ENCODE results near the gene FCHSD2.
"Not testable (repeated sequence)": the region's sequence is repeated elsewhere in the genome, so short reads cannot be mapped to it uniquely, and the experiment has no call there.

Gene FCHSD2

DNA sequence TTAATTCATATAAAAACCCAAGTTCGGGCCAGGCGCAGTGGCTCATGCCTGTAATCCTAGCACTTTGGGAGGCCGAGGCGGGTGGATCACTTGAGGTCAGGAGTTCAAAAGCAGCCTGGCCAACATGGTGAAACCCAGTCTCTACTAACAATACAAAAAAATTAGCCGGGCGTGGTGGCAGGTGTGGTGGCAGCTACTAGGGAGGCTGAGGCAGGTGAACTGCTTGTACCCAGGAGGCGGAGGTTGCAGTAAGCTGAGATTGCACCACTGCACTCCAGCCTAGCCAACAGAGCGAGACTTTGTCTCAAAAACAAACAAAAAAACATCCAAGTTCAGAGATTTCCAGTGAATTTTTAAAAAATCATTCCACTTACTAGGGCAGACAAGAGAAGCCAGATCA lies 5.4 kb downstream of the FCHSD2 start:
- H3K4me3 Mint-ChIP-seq; H3K27ac Mint-ChIP-seq; H3K9me3 Mint-ChIP-seq; H3K27me3 Mint-ChIP-seq (ENCODE audit: low read depth); DNase-seq (ENCODE audit: low spot score): not testable (repeated sequence)
- H3K36me3 Mint-ChIP-seq (ENCODE audit: low read depth) = peaks cover 47% of the 10 kb centered on the region
- H3K4me1 Mint-ChIP-seq (ENCODE audit: low read depth) = peaks cover 29% of the 10 kb centered on the region

DNA sequence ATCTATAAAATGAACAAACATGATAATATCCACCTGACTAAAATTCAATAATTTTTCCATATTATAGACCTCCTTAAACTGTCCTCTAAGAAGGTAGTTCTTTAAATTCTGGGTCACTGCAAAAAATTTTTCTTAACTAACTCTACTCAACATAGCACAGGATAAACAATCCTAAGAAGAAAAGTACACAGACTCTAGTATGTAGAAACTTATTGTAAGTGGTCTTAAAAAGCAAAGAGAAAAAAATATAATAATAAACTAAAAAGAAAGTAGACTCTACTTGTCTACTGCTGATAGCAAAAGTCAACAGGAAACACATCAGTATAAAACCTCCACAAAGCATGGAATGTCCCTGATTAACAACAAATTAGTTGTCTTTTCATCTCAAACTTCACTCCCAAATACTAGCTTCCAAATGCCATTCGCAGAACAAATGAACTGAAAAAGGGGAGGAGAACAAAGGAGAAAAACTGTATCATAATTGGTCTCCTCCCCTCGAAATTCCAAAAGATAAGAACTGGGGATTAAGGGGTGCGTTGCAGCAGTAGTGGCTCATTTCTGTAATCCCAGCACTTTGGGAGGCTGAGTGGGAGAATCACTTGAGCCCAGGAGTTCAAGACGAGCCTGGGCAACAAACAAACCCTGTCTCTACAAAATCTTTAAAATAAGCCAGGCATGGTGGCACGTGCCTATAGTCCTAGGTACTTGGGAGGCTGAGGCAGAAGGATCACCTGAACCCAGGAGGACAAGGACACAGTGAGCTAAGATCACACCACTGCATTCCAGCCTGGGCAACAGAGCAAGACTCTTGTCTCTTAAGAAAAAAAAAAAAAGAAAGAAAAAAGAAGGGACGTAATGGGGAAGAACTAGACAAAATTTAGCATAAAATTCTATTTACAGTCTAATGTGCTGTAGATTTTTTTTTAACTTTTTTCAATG lies 6.5 kb downstream of the FCHSD2 start:
- peaks cover 46% of the 10 kb centered on the region for H3K36me3 Mint-ChIP-seq (ENCODE audit: low read depth)
- H3K27me3 Mint-ChIP-seq (ENCODE audit: low read depth) = no peaks in the 10 kb centered on the region
- no peak overlapping the region for H3K27ac Mint-ChIP-seq
- DNase-seq (ENCODE audit: low spot score) = no peak
- H3K4me3 Mint-ChIP-seq = no peak overlapping the region
- H3K4me1 Mint-ChIP-seq (ENCODE audit: low read depth) = peaks cover 26% of the 10 kb centered on the region
- no peaks in the 10 kb centered on the region for H3K9me3 Mint-ChIP-seq

DNA sequence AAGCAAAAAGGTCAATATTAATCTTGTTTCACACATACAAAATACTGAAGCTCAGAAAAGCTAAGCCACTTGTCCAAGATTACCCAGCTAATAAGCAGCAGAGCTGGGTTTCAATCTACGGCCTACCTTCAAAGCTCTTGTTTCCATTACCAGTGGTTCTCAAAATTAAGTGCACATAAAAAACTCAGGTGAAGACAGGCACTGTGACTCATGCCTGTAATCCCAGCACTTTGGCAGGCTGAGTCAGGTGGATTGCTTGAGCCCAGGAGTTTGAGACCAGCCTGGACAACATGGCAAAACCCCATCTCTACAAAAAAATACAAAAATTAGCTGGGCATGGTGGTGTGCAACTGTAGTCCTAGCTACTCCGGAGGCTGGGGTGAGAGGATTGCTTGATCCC lies 9.8 kb downstream of the FCHSD2 start:
- not testable (repeated sequence) for H3K4me3 Mint-ChIP-seq, H3K27ac Mint-ChIP-seq
- peaks cover 21% of the 10 kb centered on the region for H3K36me3 Mint-ChIP-seq (ENCODE audit: low read depth)

DNA sequence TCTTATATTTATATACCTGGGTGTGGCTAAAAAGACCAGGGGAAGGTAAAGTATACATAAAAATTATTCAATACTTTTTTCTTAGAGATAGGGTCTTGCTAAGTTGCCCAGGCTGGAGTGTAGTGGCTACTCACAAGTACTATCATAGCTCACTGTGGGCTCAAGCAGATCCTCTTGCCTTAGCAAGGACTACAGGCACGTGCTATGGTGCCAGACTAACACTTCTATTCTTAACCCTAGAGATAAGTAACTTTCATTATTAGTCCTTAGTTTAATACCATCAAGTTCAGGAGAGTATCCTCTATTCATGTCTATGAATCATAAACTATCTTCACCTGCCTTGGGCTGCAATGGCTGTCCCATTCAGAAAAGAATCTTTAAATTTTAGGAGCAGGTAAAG lies 11.9 kb downstream of the FCHSD2 start:
- no peak for DNase-seq (ENCODE audit: low spot score)
- H3K9me3 Mint-ChIP-seq = peaks cover under 1% of the 10 kb centered on the region
- no peaks in the 10 kb centered on the region for H3K27me3 Mint-ChIP-seq (ENCODE audit: low read depth)
- no peak overlapping the region for H3K4me3 Mint-ChIP-seq
- H3K36me3 Mint-ChIP-seq (ENCODE audit: low read depth) = peaks cover 15% of the 10 kb centered on the region
- no peak overlapping the region for H3K27ac Mint-ChIP-seq
- peaks cover under 1% of the 10 kb centered on the region for H3K4me1 Mint-ChIP-seq (ENCODE audit: low read depth)

More for the DNA sequence above, 9.8 kb downstream of the FCHSD2 start:
- DNase-seq (ENCODE audit: low spot score); H3K4me1 Mint-ChIP-seq (ENCODE audit: low read depth); H3K9me3 Mint-ChIP-seq; H3K27me3 Mint-ChIP-seq (ENCODE audit: low read depth): not testable (repeated sequence)

DNA sequence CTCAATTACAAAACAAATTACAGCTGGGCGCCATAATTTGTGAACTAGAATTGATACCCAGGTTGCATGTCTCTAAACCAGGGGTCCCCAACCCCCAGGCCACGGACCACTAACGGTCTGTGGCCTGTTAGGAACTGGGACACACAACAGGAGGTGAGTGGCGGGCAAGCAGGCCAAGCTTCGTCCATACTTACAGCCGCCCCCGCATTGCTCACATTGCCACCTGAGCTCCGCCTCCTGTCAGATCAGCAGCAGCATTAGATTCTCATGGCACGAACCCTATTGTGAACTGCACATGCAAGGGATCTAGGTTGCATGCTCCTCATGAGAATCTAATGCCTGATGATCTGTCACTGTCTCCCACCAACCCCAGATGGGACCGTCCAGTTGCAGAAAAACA lies 12.9 kb downstream of the FCHSD2 start:
- DNase-seq (ENCODE audit: low spot score) = no peak
- H3K4me3 Mint-ChIP-seq = no peak overlapping the region
- H3K9me3 Mint-ChIP-seq = peaks cover 7% of the 10 kb centered on the region
- H3K4me1 Mint-ChIP-seq (ENCODE audit: low read depth) = no peaks in the 10 kb centered on the region
- H3K27ac Mint-ChIP-seq = no peak overlapping the region
- H3K36me3 Mint-ChIP-seq (ENCODE audit: low read depth) = peaks cover 21% of the 10 kb centered on the region
- H3K27me3 Mint-ChIP-seq (ENCODE audit: low read depth) = no peaks in the 10 kb centered on the region

DNA sequence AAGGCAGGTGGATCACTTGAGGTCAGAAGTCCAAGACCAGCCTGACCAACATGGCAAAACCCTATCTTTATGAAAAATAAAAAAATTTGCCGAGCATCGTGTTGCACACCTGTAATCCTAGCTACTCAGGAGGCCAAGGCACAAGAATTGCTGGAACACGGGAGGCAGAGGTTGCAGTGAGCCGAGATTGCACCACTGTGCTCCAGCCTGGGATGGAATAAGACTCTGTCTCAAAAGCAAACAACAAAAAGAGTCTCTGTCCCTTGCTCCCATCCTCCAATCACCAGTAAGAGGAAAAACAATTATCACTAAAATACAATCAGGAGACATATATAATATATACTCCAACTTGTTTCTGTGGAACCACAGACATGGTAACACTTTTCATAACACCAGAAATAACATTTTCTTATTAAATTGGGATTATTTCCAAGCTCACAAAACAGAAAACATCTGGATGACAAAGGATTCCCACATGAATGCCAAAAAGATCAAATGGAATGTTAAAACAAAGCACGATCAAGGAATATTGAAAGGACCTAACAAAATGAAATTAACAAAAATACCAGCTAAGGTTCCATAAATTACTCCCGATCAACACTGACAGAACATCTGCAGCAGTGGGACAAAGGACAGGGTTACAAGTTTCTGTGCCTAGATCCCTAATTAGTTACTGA lies 15.2 kb downstream of the FCHSD2 start:
- Mint-ChIP-seq H3K27me3 (ENCODE audit: low read depth) (no peaks in the 10 kb centered on the region), H3K27ac (no peak overlapping the region), H3K4me3 (no peak overlapping the region), H3K36me3 (ENCODE audit: low read depth) (peaks cover 26% of the 10 kb centered on the region), H3K4me1 (ENCODE audit: low read depth) (peaks cover 1% of the 10 kb centered on the region), H3K9me3 (peaks cover 7% of the 10 kb centered on the region)
- DNase-seq (ENCODE audit: low spot score) = no peak

DNA sequence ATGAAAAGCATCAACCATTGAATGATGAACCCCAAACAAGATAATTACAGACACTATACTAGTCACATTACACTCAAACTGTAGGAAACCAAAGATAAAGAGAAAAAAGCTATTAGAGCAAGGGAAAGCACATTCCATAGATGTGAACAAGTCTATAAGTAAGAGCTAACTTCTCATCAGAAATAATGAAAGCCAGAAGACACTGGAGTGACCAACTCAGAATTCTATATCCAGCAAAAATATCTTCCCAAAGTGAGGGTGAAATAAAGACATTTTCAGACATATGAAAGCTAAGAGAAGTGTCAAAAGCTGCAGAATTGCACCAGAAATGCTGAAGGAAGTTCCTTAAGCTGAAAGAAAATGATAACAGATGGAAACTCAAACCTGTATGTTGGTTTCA lies 17.3 kb downstream of the FCHSD2 start:
- Mint-ChIP-seq H3K27me3 (ENCODE audit: low read depth) (no peaks in the 10 kb centered on the region), H3K9me3 (peaks cover 7% of the 10 kb centered on the region), H3K4me3 (no peak overlapping the region), H3K4me1 (ENCODE audit: low read depth) (peaks cover 1% of the 10 kb centered on the region), H3K27ac (no peak overlapping the region), H3K36me3 (ENCODE audit: low read depth) (peaks cover 31% of the 10 kb centered on the region)
- DNase-seq (ENCODE audit: low spot score) = no peak

DNA sequence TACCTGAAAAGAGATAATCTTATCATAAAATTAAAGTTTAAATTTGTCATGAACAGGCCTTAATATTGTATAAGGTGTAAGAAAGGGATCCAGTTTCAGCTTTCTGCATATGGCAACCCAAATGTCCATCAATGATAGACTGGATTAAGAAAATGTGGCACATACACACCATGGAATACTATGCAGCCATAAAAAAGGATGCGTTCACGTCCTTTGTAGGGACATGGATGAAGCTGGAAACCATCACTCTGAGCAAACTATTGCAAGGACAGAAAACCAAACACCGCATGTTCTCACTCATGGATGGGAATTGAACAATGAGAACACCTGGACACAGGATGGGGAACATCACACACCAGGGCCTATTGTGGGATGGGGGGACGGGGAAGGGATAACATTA lies 18.2 kb downstream of the FCHSD2 start:
- not testable (repeated sequence) for H3K27ac Mint-ChIP-seq; H3K4me1 Mint-ChIP-seq (ENCODE audit: low read depth); H3K9me3 Mint-ChIP-seq; H3K27me3 Mint-ChIP-seq (ENCODE audit: low read depth); DNase-seq (ENCODE audit: low spot score); H3K4me3 Mint-ChIP-seq
- peaks cover 34% of the 10 kb centered on the region for H3K36me3 Mint-ChIP-seq (ENCODE audit: low read depth)

DNA sequence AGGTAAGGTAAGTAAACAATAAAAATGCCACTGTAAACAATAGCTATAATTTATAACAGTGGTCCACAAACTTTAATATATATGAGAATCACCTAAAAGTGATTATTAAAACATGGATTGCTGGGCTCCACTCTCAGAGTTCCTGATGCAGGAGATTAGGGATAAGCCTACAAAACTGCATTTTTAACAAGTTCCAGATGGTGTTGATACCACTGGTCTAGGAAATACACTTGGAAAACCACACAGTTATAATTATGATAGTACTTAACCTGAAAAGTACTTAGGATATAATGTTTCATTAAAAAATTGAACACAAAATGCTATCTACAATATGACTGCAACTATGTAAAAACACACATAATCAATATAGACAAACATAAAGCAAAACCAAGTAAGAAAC lies 20.4 kb downstream of the FCHSD2 start:
- Mint-ChIP-seq H3K27me3 (ENCODE audit: low read depth) (no peaks in the 10 kb centered on the region), H3K36me3 (ENCODE audit: low read depth) (peaks cover 36% of the 10 kb centered on the region), H3K27ac (no peak overlapping the region), H3K9me3 (peaks cover 7% of the 10 kb centered on the region), H3K4me1 (ENCODE audit: low read depth) (peaks cover 1% of the 10 kb centered on the region), H3K4me3 (no peak overlapping the region)
- no peak for DNase-seq (ENCODE audit: low spot score)

DNA sequence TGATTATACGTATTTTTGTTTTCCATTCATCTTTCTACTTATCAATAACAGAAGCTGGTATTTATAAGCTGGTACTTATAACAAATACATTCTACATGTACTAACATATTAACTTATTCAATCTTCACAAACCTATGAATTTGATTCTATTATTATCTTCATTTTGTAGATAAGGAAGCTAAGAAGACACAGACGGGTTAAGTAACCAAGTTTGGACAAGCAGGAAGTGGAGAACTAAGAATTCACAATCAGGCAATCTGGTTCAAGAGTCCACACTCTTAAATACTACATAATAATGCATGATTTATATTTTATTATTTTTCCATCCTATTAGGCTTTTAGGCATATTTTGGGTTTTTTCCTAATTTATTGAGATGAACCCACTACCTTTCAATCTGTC lies 25.0 kb downstream of the FCHSD2 start:
- Mint-ChIP-seq H3K4me3 (no peak overlapping the region), H3K4me1 (ENCODE audit: low read depth) (no peaks in the 10 kb centered on the region), H3K36me3 (ENCODE audit: low read depth) (peaks cover 30% of the 10 kb centered on the region), H3K27me3 (ENCODE audit: low read depth) (no peaks in the 10 kb centered on the region), H3K9me3 (peaks cover 4% of the 10 kb centered on the region), H3K27ac (no peak overlapping the region)
- DNase-seq (ENCODE audit: low spot score) = no peak

DNA sequence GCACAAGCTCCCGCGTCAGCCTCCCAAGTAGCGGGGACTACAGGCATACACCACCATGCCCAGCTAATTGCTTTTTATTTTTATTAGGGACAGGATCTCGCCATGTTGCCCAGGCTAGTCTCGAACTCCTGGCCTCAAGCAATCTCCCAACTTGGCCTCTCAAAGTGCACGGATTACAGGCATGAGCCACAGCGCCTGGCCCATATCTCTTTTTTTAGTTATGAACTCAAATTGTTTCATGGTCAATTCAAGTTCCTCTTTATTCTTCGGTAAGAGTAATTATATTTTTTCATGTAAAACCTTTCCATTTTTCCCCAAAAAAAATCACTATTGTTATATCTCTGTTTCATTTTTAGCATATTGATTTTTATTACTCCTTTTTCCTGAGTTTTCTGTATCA lies 25.5 kb downstream of the FCHSD2 start:
- no peak for DNase-seq (ENCODE audit: low spot score)
- no peak overlapping the region for H3K4me3 Mint-ChIP-seq
- peaks cover 30% of the 10 kb centered on the region for H3K36me3 Mint-ChIP-seq (ENCODE audit: low read depth)

DNA sequence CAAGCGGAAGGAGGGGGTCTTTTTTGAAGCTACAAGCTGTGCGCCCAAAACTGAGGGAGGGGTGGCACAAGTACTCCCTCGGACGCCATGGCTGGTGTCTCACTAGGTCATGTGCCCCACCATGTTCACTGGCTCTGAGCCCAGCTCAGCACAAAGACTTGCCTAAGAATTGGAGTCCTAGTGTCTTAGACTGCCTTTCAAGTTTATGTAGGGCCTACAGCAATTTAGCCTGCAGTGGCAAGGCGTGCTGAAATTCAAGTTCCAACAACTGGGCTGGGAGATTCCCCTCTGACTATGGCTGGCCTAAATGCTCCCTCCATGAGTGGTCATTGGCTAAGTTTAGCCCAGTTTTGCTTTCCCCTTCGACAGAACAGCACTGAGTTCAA lies 27.3 kb downstream of the FCHSD2 start:
- DNase-seq (ENCODE audit: low spot score) = no peak
- Mint-ChIP-seq H3K4me3 (no peak overlapping the region), H3K27ac (no peak overlapping the region), H3K36me3 (ENCODE audit: low read depth) (peaks cover 39% of the 10 kb centered on the region), H3K9me3 (peaks cover 23% of the 10 kb centered on the region), H3K27me3 (ENCODE audit: low read depth) (no peaks in the 10 kb centered on the region), H3K4me1 (ENCODE audit: low read depth) (no peaks in the 10 kb centered on the region)

More for the DNA sequence above, 25.5 kb downstream of the FCHSD2 start:
- Mint-ChIP-seq H3K27ac (no peak overlapping the region), H3K27me3 (ENCODE audit: low read depth) (no peaks in the 10 kb centered on the region), H3K9me3 (peaks cover 6% of the 10 kb centered on the region), H3K4me1 (ENCODE audit: low read depth) (no peaks in the 10 kb centered on the region)

DNA sequence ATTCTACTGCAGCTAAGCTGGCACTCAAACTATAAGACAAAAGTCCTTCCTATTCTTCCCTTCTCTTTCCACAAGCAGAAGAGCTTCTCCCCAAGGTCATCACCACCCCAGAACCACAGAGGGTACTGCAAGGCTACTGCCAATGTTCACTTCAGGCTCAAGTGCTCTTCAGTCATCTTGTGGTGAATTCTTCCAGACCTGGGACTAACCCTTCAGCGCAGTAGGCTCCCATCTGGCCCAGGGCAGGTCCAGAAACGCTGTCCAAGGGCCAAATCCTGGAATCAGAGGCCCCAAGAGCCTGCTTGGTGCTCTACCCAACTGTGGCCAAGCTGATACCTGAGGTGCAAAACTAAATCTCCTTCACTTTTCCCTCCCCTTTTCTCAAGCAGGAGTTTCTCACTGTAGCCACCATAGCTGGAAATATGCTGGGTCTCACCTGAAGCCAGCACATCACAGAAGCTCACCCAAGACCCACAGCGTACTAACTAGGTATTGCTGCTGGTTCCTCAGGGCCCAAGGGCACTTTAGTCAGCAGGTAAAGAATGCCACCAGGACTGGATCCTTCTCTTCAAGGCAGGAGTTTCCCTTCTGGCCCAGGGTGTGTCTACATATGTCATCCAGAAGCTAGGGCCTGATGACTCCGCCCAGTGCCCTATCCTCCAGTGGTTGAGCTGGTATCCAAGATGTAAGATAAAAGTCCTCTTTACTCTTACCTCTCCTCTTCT lies 27.8 kb downstream of the FCHSD2 start:
- DNase-seq (ENCODE audit: low spot score) = no peak
- Mint-ChIP-seq H3K9me3 (peaks cover 28% of the 10 kb centered on the region), H3K27me3 (ENCODE audit: low read depth) (no peaks in the 10 kb centered on the region), H3K4me3 (no peak overlapping the region), H3K36me3 (ENCODE audit: low read depth) (peaks cover 38% of the 10 kb centered on the region), H3K4me1 (ENCODE audit: low read depth) (no peaks in the 10 kb centered on the region), H3K27ac (no peak overlapping the region)

DNA sequence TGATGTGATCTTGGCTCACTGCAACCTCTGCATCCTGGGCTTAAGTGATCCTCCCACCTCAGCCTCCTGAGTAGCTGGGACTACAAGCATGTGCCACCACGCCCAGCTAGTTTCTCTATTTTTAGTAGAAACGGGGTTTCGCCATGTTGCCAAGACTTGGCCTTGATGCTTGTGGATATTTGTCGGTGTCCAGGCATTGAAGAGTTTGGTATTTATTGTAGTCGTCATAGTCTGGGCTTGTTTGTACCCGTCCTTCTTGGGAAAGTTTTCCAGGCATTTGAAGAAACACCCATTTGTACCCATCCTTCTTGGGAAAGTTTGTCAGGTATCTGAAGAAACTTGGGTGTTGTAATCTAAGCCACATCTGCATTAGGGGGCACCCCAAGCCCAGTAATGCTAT lies 28.7 kb downstream of the FCHSD2 start:
- DNase-seq (ENCODE audit: low spot score) = no peak
- H3K27ac Mint-ChIP-seq = no peak overlapping the region
- no peaks in the 10 kb centered on the region for H3K27me3 Mint-ChIP-seq (ENCODE audit: low read depth)
- H3K4me3 Mint-ChIP-seq = no peak overlapping the region
- no peaks in the 10 kb centered on the region for H3K4me1 Mint-ChIP-seq (ENCODE audit: low read depth)
- peaks cover 34% of the 10 kb centered on the region for H3K36me3 Mint-ChIP-seq (ENCODE audit: low read depth)
- peaks cover 33% of the 10 kb centered on the region for H3K9me3 Mint-ChIP-seq

Data from T-helper 2 cell treated with Interferon-gamma antibody and Interleukin-4, amounts not matched to agents 5 μg/mL and 100 μg/mL, for 36 hours (primary cell).